Stimulated activated CD8-positive, alpha-beta memory T cell treated with anti-CD3 and anti-CD28 coated beads, Interleukin-4, amount 100 ng/mL, for 24 hours (primary cell): ENCODE measurements around the gene CDH4.

Source experiments
- DNase-seq: peaks from one replicate; pipeline ENCODE4 v3.0.0-alpha.2; 2020; ENCODE audit warnings: low read depth

CDH4 gene

GRCh38 chr20:61494763-61495575, 242.9 kb downstream of the CDH4 start:
- DNase-seq: no peak

GRCh38 chr20:61497029-61497627, 245.1 kb downstream of the CDH4 start:
- no peak for DNase-seq

- no peak for DNase-seq
Measured at GRCh38 chr20:61499859-61500554, 247.9 kb downstream of the CDH4 start.

GRCh38 chr20:61500791-61501321, 248.8 kb downstream of the CDH4 start:
- DNase-seq: no peak

GRCh38 chr20:61502433-61502832, 250.4 kb downstream of the CDH4 start:
- DNase-seq: no peak

- DNase-seq: no peak
Measured at GRCh38 chr20:61503106-61503505, 251.0 kb downstream of the CDH4 start.

GRCh38 chr20:61505508-61505907, 253.4 kb downstream of the CDH4 start:
- DNase-seq: no peak

GRCh38 chr20:61507778-61508177, 255.7 kb downstream of the CDH4 start:
- no peak for DNase-seq

GRCh38 chr20:61508301-61509096, 256.4 kb downstream of the CDH4 start:
- no peak for DNase-seq

- no peak for DNase-seq
Measured at GRCh38 chr20:61510778-61511330, 258.8 kb downstream of the CDH4 start.

GRCh38 chr20:61512475-61512874, 260.4 kb downstream of the CDH4 start:
- no peak for DNase-seq

GRCh38 chr20:61513124-61514017, 261.3 kb downstream of the CDH4 start:
- DNase-seq: no peak

- DNase-seq: no peak
Measured at GRCh38 chr20:61514018-61514365, 261.9 kb downstream of the CDH4 start.

GRCh38 chr20:61514396-61514795, 262.3 kb downstream of the CDH4 start:
- DNase-seq: no peak

GRCh38 chr20:61514805-61515505, 262.9 kb downstream of the CDH4 start:
- no peak for DNase-seq

- no peak for DNase-seq
Measured at GRCh38 chr20:61515922-61516321, 263.9 kb downstream of the CDH4 start.

- no peak for DNase-seq
Measured at GRCh38 chr20:61516346-61517208, 264.5 kb downstream of the CDH4 start.

GRCh38 chr20:61517419-61517818, 265.4 kb downstream of the CDH4 start:
- no peak for DNase-seq

- DNase-seq: no peak
Measured at GRCh38 chr20:61518424-61518951, 266.4 kb downstream of the CDH4 start.
